ENCODE data around the gene CNGA1.
"Not testable (repeated sequence)": the region's sequence is repeated elsewhere in the genome, so short reads cannot be mapped to it uniquely, and the experiment has no call there.

Gene CNGA1

DNA sequence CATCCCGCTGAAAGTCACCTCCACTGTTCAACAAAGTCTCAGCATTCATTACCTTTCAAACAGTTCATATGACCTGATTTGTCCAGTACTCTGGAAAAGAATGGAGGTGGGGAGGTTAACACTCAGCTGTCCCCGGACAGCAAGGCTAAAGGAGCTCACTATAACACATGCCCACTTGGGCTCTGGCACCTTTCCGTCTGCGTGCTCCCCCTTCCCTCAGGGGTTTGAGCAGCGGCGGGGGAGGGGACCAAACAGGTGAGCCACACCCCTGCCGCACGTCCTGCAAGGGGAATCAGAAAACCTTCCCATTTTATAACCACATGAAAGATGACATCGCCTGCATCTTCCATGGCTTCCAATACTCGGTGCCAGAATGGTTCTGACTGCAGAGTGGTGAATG, 62.2 kb downstream of the CNGA1 start:
- no peak for DNase-seq

- no peak for DNase-seq
Observed at GRCh38 chr4:47945930-47946726, 70.4 kb downstream of the CNGA1 start.

GRCh38 chr4:47942081-47942819, 74.2 kb downstream of the CNGA1 start:
- no peak for DNase-seq

GRCh38 chr4:47939456-47939855, 77.0 kb downstream of the CNGA1 start:
- no peak for DNase-seq

GRCh38 chr4:47936336-47936735, 80.1 kb downstream of the CNGA1 start:
- no peak for DNase-seq

- DNase-seq, result no peak
Observed at GRCh38 chr4:47933840-47934239, 82.6 kb downstream of the CNGA1 start.

GRCh38 chr4:47930971-47931804, 85.3 kb downstream of the CNGA1 start:
- DNase-seq, result no peak

DNA sequence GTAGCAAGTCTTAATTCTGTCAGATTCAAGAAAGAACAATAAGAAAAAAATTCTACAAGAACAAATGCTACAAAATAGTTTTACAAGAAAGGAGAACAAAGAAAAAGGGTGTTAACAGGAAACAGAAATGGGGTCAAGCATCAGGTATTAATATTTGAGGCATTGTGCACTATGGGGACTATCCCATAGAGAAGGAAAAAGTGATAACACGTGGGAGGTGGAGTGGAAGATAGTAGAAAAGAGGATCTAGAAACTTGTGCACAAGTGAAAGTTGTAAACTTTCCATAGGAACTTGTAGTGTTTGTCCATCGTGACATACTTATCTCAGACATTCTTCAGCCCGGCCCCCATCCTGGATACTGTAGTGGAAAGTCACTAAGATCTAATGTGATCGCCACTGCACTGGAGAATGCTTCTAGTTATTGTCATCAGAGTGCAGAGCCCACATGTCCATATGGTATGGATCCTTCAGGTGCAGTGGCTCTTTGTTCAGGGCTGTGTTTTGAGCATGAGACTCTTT, 86.7 kb downstream of the CNGA1 start:
- no peak for DNase-seq

- peak; percentile 33 for DNase-seq
Observed at GRCh38 chr4:47926667-47927258, 89.7 kb downstream of the CNGA1 start.

- not testable (repeated sequence) for DNase-seq
Observed at GRCh38 chr4:47923261-47923608, 93.2 kb downstream of the CNGA1 start.

DNA sequence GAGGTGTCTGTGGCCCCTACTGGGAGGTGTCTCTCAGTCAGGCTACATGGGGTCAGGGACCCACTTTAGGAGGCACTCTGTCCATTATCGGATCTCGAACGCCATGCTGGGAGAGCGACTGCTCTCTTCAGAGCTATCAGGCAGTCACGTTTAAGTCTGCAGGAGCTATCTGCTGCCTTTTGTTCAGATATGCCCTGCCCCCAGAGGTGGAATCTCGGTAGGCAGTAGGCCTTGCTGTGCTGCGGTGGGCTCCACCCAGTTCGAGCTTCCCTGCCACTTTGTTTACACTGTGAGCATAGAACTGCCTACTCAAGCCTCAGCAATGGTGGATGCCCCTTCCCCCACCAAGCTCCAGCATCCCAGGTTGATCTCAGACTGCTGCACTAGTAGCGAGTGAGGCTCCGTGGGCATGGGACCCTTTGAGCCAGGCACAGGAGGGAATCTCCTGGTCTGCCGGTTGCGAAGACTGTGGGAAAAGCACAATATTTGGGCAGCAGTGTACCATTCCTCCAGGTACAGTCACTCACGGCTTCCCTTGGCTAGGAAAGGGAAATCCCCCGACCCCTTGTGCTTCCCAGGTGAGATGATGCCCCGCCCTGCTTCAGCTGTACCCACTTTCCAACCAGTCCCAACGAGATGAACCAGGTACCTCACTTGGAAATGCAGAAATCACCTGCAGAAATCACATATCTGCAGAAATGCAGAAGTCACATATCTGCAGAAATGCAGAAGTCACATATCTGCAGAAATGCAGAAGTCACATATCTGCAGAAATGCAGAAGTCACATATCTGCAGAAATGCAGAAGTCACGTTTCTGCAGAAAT, 93.8 kb downstream of the CNGA1 start:
- DNase-seq, result not testable (repeated sequence)

- DNase-seq, result not testable (repeated sequence)
Observed at GRCh38 chr4:47917163-47917562, 99.3 kb downstream of the CNGA1 start.

GRCh38 chr4:47915378-47915777, 101.1 kb downstream of the CNGA1 start:
- no peak for DNase-seq

DNA sequence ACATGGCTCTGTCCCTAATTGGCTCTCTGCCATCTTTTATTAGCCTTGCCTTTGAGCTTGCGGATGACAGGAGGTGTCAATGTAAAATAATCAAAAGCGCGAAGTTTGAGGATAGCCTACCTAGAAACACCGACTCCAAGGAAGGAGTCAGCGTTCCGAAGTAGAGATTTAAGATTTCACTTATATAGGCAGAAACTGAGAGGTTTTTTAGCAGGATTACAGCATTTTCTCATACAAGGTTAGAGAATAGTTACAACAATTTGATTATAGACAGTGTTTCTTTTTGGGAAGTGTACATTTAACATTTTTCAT, 101.6 kb downstream of the CNGA1 start:
- no peak for DNase-seq

DNA sequence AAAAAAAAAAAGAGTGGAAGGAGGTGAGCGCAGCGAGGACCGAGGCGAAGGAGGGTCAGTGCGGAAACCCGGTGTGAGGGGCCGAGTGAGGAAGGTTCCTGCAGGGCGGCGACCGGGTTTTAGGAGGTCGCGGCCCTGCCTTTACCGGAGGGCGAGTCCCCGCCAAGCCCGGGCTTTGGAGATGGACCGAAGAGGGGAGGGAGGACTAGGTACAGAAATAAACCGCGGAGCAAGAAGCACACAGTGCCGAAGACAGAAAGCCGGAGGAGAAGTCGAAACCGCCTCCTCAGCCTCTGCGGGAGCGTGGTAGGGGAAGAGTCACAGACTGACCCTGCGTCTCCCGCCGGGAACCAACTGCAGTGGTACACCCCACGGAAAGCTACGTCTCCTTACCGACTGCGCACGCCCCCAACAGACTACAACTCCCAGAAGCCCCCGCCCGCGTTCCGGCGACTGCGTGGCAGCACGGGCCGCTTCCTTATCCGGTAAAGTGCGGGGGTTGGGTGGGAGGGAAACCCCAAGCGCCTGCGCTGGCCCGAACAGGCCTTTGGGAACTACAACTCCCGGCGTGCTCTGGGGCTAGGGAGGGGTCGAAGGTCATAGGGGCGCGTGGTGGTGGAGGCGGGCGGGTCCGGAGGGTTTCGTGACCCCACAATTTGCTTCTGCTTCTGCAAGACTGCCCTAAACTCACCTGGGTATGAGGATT, 102.1 kb downstream of the CNGA1 start, which contains the start of gene NFXL1:
Gene NFXL1, minus strand, starts transcription at position 364 of the 706 bp plus-strand sequence. CDS start 380 bp downstream, outside the sequence.
- peak; percentile 95 for DNase-seq

- DNase-seq, result peak; percentile 14
Observed at GRCh38 chr4:47913861-47914219, 102.6 kb downstream of the CNGA1 start.

GRCh38 chr4:47913330-47913729, 103.2 kb downstream of the CNGA1 start:
- no peak for DNase-seq

DNA sequence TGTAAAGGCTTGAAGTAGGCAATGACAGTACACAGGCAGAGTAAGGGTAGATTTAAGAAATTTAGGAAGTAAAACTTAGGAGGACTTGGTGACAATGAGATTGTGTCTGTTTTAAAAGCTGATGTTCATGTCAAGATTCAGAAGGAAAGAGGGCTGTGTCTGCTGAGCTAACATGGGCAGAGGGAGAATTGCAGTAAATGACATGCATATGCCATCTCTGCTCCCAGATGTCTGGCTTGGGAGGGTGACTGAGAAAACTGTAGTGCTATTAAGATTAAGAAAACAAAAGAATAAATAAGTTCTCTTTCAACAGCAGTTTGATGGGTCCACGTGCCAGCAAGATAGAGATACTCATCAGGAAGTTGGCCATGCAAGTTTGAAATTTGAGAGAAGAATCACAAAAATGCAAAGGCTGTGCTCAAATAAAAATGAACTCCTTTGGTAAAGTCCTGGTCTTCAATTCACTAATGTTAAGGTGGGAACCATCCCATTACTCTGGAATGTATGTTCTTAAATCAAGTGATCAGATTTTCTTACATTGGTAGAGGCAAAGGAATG, 109.3 kb downstream of the CNGA1 start:
- no peak for DNase-seq

- no peak for DNase-seq
Observed at GRCh38 chr4:47899639-47900038, 116.8 kb downstream of the CNGA1 start.

DNA sequence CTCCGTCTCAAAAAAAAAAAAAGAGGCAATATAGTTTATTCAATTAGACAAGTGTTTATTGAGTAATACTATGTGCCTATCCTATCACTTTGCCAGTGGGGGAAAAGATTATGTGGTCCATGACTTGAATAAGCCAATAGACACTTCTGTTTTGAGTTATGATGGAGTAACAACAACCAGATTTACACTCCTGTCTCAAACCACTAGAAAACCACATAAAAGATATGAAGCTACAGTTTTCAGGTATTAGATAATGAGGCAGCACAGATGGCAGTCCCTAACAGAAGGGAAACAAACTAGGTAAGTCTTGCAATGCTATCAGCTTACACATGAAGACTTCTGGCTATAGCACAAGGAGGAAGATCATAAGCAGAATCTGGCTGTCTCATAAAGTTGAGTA, 124.6 kb downstream of the CNGA1 start:
- DNase-seq, result no peak

Measured in activated T-cell treated with anti-CD3 and anti-CD28 coated beads for 4 hours (primary cell).